Left colon (tissue), 2 donors: ENCODE data around the gene UBFD1. TPM values are rescaled to one million over a fixed set of nuclear protein-coding genes. Genes with fewer than 3 reads are reported as not detected.
"Not testable (repeated sequence)": the region's sequence is repeated elsewhere in the genome, so short reads cannot be mapped to it uniquely, and the experiment has no call there.

ENCODE experiments used
- ATAC-seq: fragments of 200-7000 bp; cut with Tn5 transposase; one replicate; pipeline ENCODE4 v1.9.1; 2020; ENCODE audit warnings: mild to moderate bottlenecking, moderate library complexity
- DNase-seq, 2 donors: peaks; one replicate each; pipeline ENCODE4 v3.0.0-alpha.2; 2020
- intact Hi-C, 2 donors: fragments of 100-400 bp; cut with DNase I in 1 of 2; cut with micrococcal nuclease in 1 of 2; formaldehyde crosslinking; loops; one replicate each; pipeline versions ENCODE4 v1.11.2 to v1.14.0; 2022; cut with DNase I, micrococcal nuclease
- total RNA-seq, 2 donors: library from RNA; stranded (reverse); fragmentation: NEBNext Ultra II Directional; extraction: Animal tissue kit (Norgen Biotek cat#: 25700); gene quantifications; one replicate each; pipeline ENCODE4 v1.2.1, GENCODE V29; 2021
- donor health status: DM: no; HTN: no; CAD: no.
- donor health status: DM: yes; HTN: yes; CAD: no.

Gene UBFD1
- total RNA-seq, 2 donors from 2014 or later = 26.5 to 27.7 TPM

- ATAC-seq (no peak), DNase-seq (no peak)
- intact Hi-C loops = no loop called here
Observed at GRCh38 chr16:23584186-23585076, 26.9 kb downstream of the UBFD1 start.

- DNase-seq (no peak), ATAC-seq (no peak)
- intact Hi-C loops = no loop called here
Observed at GRCh38 chr16:23587726-23588125, 30.2 kb downstream of the UBFD1 start.

GRCh38 chr16:23590181-23590580 lies 32.7 kb downstream of the UBFD1 start:
- no peak for ATAC-seq
- intact Hi-C loops = no loop called here
- no peak for DNase-seq

GRCh38 chr16:23594186-23594585 lies 36.7 kb downstream of the UBFD1 start:
- ATAC-seq (no peak), DNase-seq (no peak)
- intact Hi-C loops = no loop called here

- ATAC-seq (peak; percentile 68), DNase-seq (peak in 1 of 2 donors; percentile 11)
Observed at GRCh38 chr16:23595246-23595950, 37.9 kb downstream of the UBFD1 start.

GRCh38 chr16:23595951-23596720 lies 38.6 kb downstream of the UBFD1 start, which contains the start of gene NDUFAB1:
NDUFAB1 (minus strand) TSS chr16:23596316; CDS start chr16:23596290, 26 bp downstream.
- ATAC-seq (peak; percentile 99), DNase-seq (peak; percentile 86 to 94)
- intact Hi-C loops = no loop called here

More at GRCh38 chr16:23595246-23595950, 37.9 kb downstream of the UBFD1 start:
- intact Hi-C loops = no loop called here

GRCh38 chr16:23597003-23597756 lies 39.7 kb downstream of the UBFD1 start:
- DNase-seq (peak in 1 of 2 donors; percentile 26), ATAC-seq (no peak)
- intact Hi-C loops = no loop called here

- intact Hi-C loops = no loop called here
- ATAC-seq = no peak
- DNase-seq = no peak
Observed at GRCh38 chr16:23607726-23608125, 50.2 kb downstream of the UBFD1 start.

- intact Hi-C loops = no loop called here
- ATAC-seq (no peak), DNase-seq (no peak)
Observed at GRCh38 chr16:23608194-23608593, 50.7 kb downstream of the UBFD1 start.

- no peak for ATAC-seq
- intact Hi-C loops = no loop called here
- no peak for DNase-seq
Observed at GRCh38 chr16:23609929-23610328, 52.4 kb downstream of the UBFD1 start.

GRCh38 chr16:23610905-23611304 lies 53.4 kb downstream of the UBFD1 start:
- intact Hi-C loops, DNase-seq, ATAC-seq: not testable (repeated sequence)

GRCh38 chr16:23611936-23612335 lies 54.4 kb downstream of the UBFD1 start:
- ATAC-seq (no peak), DNase-seq (no peak)
- intact Hi-C loops = no loop called here

GRCh38 chr16:23615805-23616204 lies 58.3 kb downstream of the UBFD1 start:
- DNase-seq (peak in 1 of 2 donors; percentile 7), ATAC-seq (peak; percentile 83)
- intact Hi-C loops = no loop called here

Other genes starting within 250 kb of the UBFD1 start
- gene COG7, start 104.5 kb upstream of the UBFD1 start, total RNA-seq = 10 to 100 TPM; 29.3 to 42.5 TPM
- gene GGA2, start 47.2 kb upstream of the UBFD1 start, total RNA-seq = 10 to 100 TPM; 42.6 to 45.3 TPM
- 10 to 100 TPM; 15.4 to 17.2 TPM for gene EARS2, start 377 bp upstream of the UBFD1 start, total RNA-seq
- 100 to 1,000 TPM; 100 to 136 TPM for gene NDUFAB1, start 38.6 kb downstream of the UBFD1 start, total RNA-seq
- gene PALB2, start 83.6 kb downstream of the UBFD1 start, total RNA-seq = 1 to 10 TPM; 6.8 to 8.9 TPM
- 10 to 100 TPM; 78.7 to 81.3 TPM for gene DCTN5, start 83.7 kb downstream of the UBFD1 start, total RNA-seq
- 10 to 100 TPM in 1 of 2 donors, 1 to 10 TPM in 1; 6.6 to 15.6 TPM for gene PLK1, start 121.2 kb downstream of the UBFD1 start, total RNA-seq
- 100 to 1,000 TPM; 140 to 199 TPM for gene ERN2, start 155.5 kb downstream of the UBFD1 start, total RNA-seq
- gene CHP2, start 197.3 kb downstream of the UBFD1 start, total RNA-seq = 100 to 1,000 TPM; 171 to 227 TPM